ENCODE results near the gene PRPF40B. TPM values are rescaled to one million over a fixed set of nuclear protein-coding genes. Genes with fewer than 3 reads are reported as not detected.

PRPF40B gene
- total and polyA plus RNA-seq, 2 donors (not counting 1 experiment from before 2014, with no cell fraction given) = 11.7 to 23.7 TPM

DNA sequence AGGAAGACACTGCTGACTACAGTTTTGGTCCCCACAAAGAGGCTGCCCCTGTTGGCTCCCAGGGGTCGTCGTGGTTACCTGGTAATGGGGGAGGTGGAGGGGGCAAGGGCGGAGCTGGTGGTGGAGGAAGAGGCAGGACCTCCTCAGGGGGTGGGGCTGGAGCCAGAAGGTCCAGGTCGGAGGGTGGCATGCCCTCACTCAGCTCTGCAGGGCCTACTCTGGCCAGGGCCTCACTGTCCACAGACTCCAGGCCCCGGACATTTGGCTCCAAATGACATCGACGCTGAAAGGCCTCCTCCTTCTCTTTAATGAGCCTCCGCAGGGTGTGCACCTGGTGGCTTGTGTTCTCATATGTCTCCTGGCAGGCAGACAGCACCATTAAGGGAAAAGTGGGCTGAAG, 28.5 kb downstream of the PRPF40B start:
- H3K27me3 Mint-ChIP-seq = no peaks in the 10 kb centered on the region
- H3K79me2 ChIP-seq (ENCODE audit: control insufficient read depth, insufficient read depth, low read length) = peaks cover 9% of the 10 kb centered on the region
- H3K4me3 ChIP-seq (ENCODE audit: control extremely low read depth in 1 of 5, extremely low read depth in 1 of 5, insufficient read depth in 1 of 5, low read depth in 2 of 5, low read length in 4 of 5) = no peak overlapping the region
- H3K27ac ChIP-seq (ENCODE audit: low read length in 2 of 2) = peak overlapping the region in 1 of 2 donors; percentile 41
- H4K20me1 ChIP-seq (ENCODE audit: control insufficient read depth, insufficient read depth, low read length, poor library complexity, severe bottlenecking) = no peaks in the 10 kb centered on the region
- H3K9ac ChIP-seq (ENCODE audit: low read length) = no peak overlapping the region
- H3K4me3 Mint-ChIP-seq = no peak overlapping the region
- no peak for DNase-seq
- intact Hi-C loops (cut with micrococcal nuclease) = no loop called here
- no peak for ATAC-seq (ENCODE audit: low read depth)
- no peak overlapping the region for H3K4me2 ChIP-seq (replicated peaks; ENCODE audit: low read depth, low read length, poor library complexity, severe bottlenecking)
- no peak overlapping the region for H3K27ac Mint-ChIP-seq
- CTCF ChIA-PET = interaction anchor here (0.6 to 12.5 kb wide), 4 partner anchors 10 to 134 kb away, joined by 3 to 372 read pairs (median 4); partner anchors contain the start of gene FMNL3
- TF ChIP-seq, protein P1, sequence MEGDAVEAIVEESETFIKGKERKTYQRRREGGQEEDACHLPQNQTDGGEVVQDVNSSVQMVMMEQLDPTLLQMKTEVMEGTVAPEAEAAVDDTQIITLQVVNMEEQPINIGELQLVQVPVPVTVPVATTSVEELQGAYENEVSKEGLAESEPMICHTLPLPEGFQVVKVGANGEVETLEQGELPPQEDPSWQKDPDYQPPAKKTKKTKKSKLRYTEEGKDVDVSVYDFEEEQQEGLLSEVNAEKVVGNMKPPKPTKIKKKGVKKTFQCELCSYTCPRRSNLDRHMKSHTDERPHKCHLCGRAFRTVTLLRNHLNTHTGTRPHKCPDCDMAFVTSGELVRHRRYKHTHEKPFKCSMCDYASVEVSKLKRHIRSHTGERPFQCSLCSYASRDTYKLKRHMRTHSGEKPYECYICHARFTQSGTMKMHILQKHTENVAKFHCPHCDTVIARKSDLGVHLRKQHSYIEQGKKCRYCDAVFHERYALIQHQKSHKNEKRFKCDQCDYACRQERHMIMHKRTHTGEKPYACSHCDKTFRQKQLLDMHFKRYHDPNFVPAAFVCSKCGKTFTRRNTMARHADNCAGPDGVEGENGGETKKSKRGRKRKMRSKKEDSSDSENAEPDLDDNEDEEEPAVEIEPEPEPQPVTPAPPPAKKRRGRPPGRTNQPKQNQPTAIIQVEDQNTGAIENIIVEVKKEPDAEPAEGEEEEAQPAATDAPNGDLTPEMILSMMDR (IDR thresholded peaks at IDR 0.05) = no peak
- TF ChIP-seq EZH2 (IDR thresholded peaks at IDR 0.05; ENCODE audit: borderline replicate concordance, insufficient read depth, low read depth, low read length, poor library complexity, severe bottlenecking) = no peak
- no peaks in the 10 kb centered on the region for H3K9me3 ChIP-seq (ENCODE audit: control extremely low read depth in 1 of 3, control insufficient read depth in 2 of 3, insufficient read depth in 1 of 3, low read length in 2 of 3)
- peaks cover 7 to 86% of the 10 kb centered on the region in 2 experiments for H3K36me3 ChIP-seq (replicated peaks in 1 of 2; ENCODE audit: control extremely low read depth in 1 of 2, control insufficient read depth in 1 of 2, extremely low read depth in 1 of 2, insufficient read depth in 2 of 2, low read length in 1 of 2)
- 73% methylated on average over 8 of the region's 8 CpGs for WGBS (ENCODE audit: insufficient coverage)
- H3K27me3 ChIP-seq (replicated peaks in 1 of 4; ENCODE audit: control extremely low read depth in 1 of 4, control insufficient read depth in 3 of 4, insufficient read depth in 4 of 4, low read length in 3 of 4) = no peaks in the 10 kb centered on the region
- POLR2A ChIA-PET = no interaction called here
- peaks cover 0 to 3% of the 10 kb centered on the region in 2 donors for H3K4me1 ChIP-seq (ENCODE audit: control insufficient read depth in 2 of 2, insufficient read depth in 2 of 2, low read length in 2 of 2)
- peaks cover 7% of the 10 kb centered on the region for H3K4me1 Mint-ChIP-seq
- no peaks in the 10 kb centered on the region for H3K9me3 Mint-ChIP-seq (ENCODE audit: insufficient read depth)
- H2AFZ ChIP-seq (ENCODE audit: insufficient read depth, low read depth, low read length, poor library complexity, severe bottlenecking) = no peak overlapping the region

DNA sequence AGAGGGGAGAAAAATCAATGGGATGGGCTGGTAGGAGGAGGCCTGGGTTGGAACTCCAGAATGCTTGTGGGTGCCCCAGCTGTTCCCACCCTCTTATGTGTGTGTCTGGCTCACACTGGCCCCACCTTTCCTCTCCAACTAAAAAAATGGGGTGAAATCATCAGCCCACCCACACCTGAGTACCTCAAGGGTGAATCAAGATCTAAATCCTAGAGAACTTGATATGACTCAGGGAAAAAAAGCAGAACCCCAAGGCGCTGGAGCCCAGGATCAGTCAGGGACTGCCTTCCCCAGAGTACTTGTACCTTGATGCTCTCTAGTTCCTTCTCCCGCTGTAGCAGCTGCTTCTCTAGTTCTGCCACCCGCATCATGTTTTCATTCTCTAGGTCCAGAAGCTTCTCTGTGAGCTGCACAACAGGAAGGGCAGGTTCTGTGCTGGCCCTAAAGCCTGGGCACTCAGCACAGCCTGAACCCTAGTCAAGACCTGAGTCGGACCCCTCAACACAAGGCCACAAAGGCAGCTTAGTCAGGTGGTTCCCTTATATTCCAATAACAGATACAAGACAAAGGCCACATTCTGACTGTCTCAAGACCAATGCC, 29.7 kb downstream of the PRPF40B start:
- POLR2A ChIA-PET = interaction anchor here (0.5 kb wide), 1 partner anchor 487 kb away, joined by 5 read pairs; no protein-coding TSS in a partner anchor
- peak overlapping the region in 1 of 2 donors; percentile 9 for H3K27ac ChIP-seq (ENCODE audit: low read length in 2 of 2)

More for the DNA sequence above, 29.7 kb downstream of the PRPF40B start:
- H3K27ac Mint-ChIP-seq = peak overlapping the region; percentile 15
- Histone ChIP-seq H3K9me3 (ENCODE audit: control extremely low read depth in 1 of 3, control insufficient read depth in 2 of 3, insufficient read depth in 1 of 3, low read length in 2 of 3) (no peaks in the 10 kb centered on the region), H4K20me1 (ENCODE audit: control insufficient read depth, insufficient read depth, low read length, poor library complexity, severe bottlenecking) (peaks cover 6% of the 10 kb centered on the region), H3K27me3 (replicated peaks in 1 of 4; ENCODE audit: control extremely low read depth in 1 of 4, control insufficient read depth in 3 of 4, insufficient read depth in 4 of 4, low read length in 3 of 4) (no peaks in the 10 kb centered on the region), H3K4me1 (ENCODE audit: control insufficient read depth in 2 of 2, insufficient read depth in 2 of 2, low read length in 2 of 2) (peaks cover 0 to 3% of the 10 kb centered on the region in 2 donors), H3K4me3 (ENCODE audit: control extremely low read depth in 1 of 5, extremely low read depth in 1 of 5, insufficient read depth in 1 of 5, low read depth in 2 of 5, low read length in 4 of 5) (no peak overlapping the region), H3K4me2 (replicated peaks; ENCODE audit: low read depth, low read length, poor library complexity, severe bottlenecking) (no peak overlapping the region), H3K9ac (ENCODE audit: low read length) (no peak overlapping the region), H3K79me2 (ENCODE audit: control insufficient read depth, insufficient read depth, low read length) (peaks cover 16% of the 10 kb centered on the region), H2AFZ (ENCODE audit: insufficient read depth, low read depth, low read length, poor library complexity, severe bottlenecking) (no peak overlapping the region), H3K36me3 (replicated peaks in 1 of 2; ENCODE audit: control extremely low read depth in 1 of 2, control insufficient read depth in 1 of 2, extremely low read depth in 1 of 2, insufficient read depth in 2 of 2, low read length in 1 of 2) (peaks cover 7 to 86% of the 10 kb centered on the region in 2 experiments)
- no peak for TF ChIP-seq EZH2 (IDR thresholded peaks at IDR 0.05; ENCODE audit: borderline replicate concordance, insufficient read depth, low read depth, low read length, poor library complexity, severe bottlenecking)
- ATAC-seq (ENCODE audit: low read depth) = no peak
- DNase-seq = no peak
- no peaks in the 10 kb centered on the region for H3K27me3 Mint-ChIP-seq
- 74% methylated on average over 4 of the region's 4 CpGs for WGBS (ENCODE audit: insufficient coverage)
- intact Hi-C loops (cut with micrococcal nuclease) = no loop called here
- peaks cover 13% of the 10 kb centered on the region for H3K4me1 Mint-ChIP-seq
- CTCF ChIA-PET = interaction anchor here (2.0 to 3.4 kb wide), 2 partner anchors 8 to 51 kb away, joined by 11 to 16 read pairs; no protein-coding TSS in a partner anchor
- no peaks in the 10 kb centered on the region for H3K9me3 Mint-ChIP-seq (ENCODE audit: insufficient read depth)
- H3K4me3 Mint-ChIP-seq = no peak overlapping the region

Data from B cell (primary cell).